ENCODE results near the gene PILRA.
"Not testable (repeated sequence)": the region's sequence is repeated elsewhere in the genome, so short reads cannot be mapped to it uniquely, and the experiment has no call there.

The PILRA gene

GRCh38 chr7:100376066-100376465 is 2.8 kb downstream of the PILRA start:
- in situ Hi-C loops (cut with MboI; ENCODE audit: low sequenced_read_pairs) = no loop called here

GRCh38 chr7:100378114-100378755 is 4.9 kb downstream of the PILRA start:
- in situ Hi-C loops (cut with MboI; ENCODE audit: low sequenced_read_pairs) = no loop called here

GRCh38 chr7:100380196-100380595 is 6.9 kb downstream of the PILRA start:
- in situ Hi-C loops (cut with MboI; ENCODE audit: low sequenced_read_pairs) = no loop called here

- in situ Hi-C loops (cut with MboI; ENCODE audit: low sequenced_read_pairs) = not testable (repeated sequence)
Measured at GRCh38 chr7:100381531-100382233, 8.4 kb downstream of the PILRA start.

GRCh38 chr7:100382234-100382853 is 9.1 kb downstream of the PILRA start:
- in situ Hi-C loops (cut with MboI; ENCODE audit: low sequenced_read_pairs) = not testable (repeated sequence)

GRCh38 chr7:100384628-100385294 is 11.5 kb downstream of the PILRA start:
- in situ Hi-C loops (cut with MboI; ENCODE audit: low sequenced_read_pairs) = no loop called here

GRCh38 chr7:100386940-100387339 is 13.7 kb downstream of the PILRA start:
- in situ Hi-C loops (cut with MboI; ENCODE audit: low sequenced_read_pairs) = no loop called here

- in situ Hi-C loops (cut with MboI; ENCODE audit: low sequenced_read_pairs) = no loop called here
Measured at GRCh38 chr7:100387695-100388094, 14.4 kb downstream of the PILRA start.

GRCh38 chr7:100389437-100390088 is 16.3 kb downstream of the PILRA start:
- in situ Hi-C loops (cut with MboI; ENCODE audit: low sequenced_read_pairs) = no loop called here

GRCh38 chr7:100390286-100391009 is 17.2 kb downstream of the PILRA start:
- in situ Hi-C loops (cut with MboI; ENCODE audit: low sequenced_read_pairs) = no loop called here

- in situ Hi-C loops (cut with MboI; ENCODE audit: low sequenced_read_pairs) = no loop called here
Measured at GRCh38 chr7:100393233-100393905, 20.1 kb downstream of the PILRA start.

GRCh38 chr7:100394077-100394476 is 20.8 kb downstream of the PILRA start:
- in situ Hi-C loops (cut with MboI; ENCODE audit: low sequenced_read_pairs) = no loop called here

GRCh38 chr7:100396421-100396982 is 23.2 kb downstream of the PILRA start:
- in situ Hi-C loops (cut with MboI; ENCODE audit: low sequenced_read_pairs) = no loop called here

GRCh38 chr7:100397315-100398081 is 24.2 kb downstream of the PILRA start:
- in situ Hi-C loops (cut with MboI; ENCODE audit: low sequenced_read_pairs) = no loop called here

- in situ Hi-C loops (cut with MboI; ENCODE audit: low sequenced_read_pairs) = no loop called here
Measured at GRCh38 chr7:100398239-100398638, 25.0 kb downstream of the PILRA start.

GRCh38 chr7:100400041-100400440 is 26.8 kb downstream of the PILRA start:
- in situ Hi-C loops (cut with MboI; ENCODE audit: low sequenced_read_pairs) = no loop called here

GRCh38 chr7:100400656-100401055 is 27.4 kb downstream of the PILRA start:
- in situ Hi-C loops (cut with MboI; ENCODE audit: low sequenced_read_pairs) = no loop called here

GRCh38 chr7:100401811-100402210 is 28.5 kb downstream of the PILRA start:
- in situ Hi-C loops (cut with MboI; ENCODE audit: low sequenced_read_pairs) = no loop called here

GRCh38 chr7:100402241-100402640 is 29.0 kb downstream of the PILRA start:
- in situ Hi-C loops (cut with MboI; ENCODE audit: low sequenced_read_pairs) = no loop called here

Measured in HL-60/S4 (cell line).